AG10803 (cell line): Measurements from ENCODE around the gene LSM10.

Source experiments
- DNase-seq: peaks from one replicate; pipeline ENCODE4 v3.0.0; 2010; ENCODE audit warnings: low read depth
- H3K4me3 ChIP-seq: 2 replicates; pipeline ENCODE4 v1.5.1; 2011; ENCODE audit warnings: mild to moderate bottlenecking, low read length, control low read depth
- CTCF ChIP-seq: conservative IDR thresholded peaks from 2 replicates; pipeline ENCODE4 v1.5.1; 2011; ENCODE audit warnings: mild to moderate bottlenecking, low read length, control low read depth, inconsistent platforms

The LSM10 gene

GRCh38 chr1:36397378-36398230, at the start of gene LSM10:
Gene LSM10, minus strand, starts transcription at chr1:36397908. Its CDS starts 3,779 bp downstream, at chr1:36394129.
- TF ChIP-seq CTCF = no peak
- H3K4me3 ChIP-seq = peak within 1 kb of the TSS; percentile 89
- DNase-seq = peak; percentile 89

GRCh38 chr1:36447450-36447849, 49.7 kb upstream of the LSM10 start:
- no peak for DNase-seq
- no peak for TF ChIP-seq CTCF

GRCh38 chr1:36446746-36447145, 49.0 kb upstream of the LSM10 start:
- TF ChIP-seq CTCF = no peak
- DNase-seq = no peak
- H3K4me3 ChIP-seq = no peak overlapping the region

More at GRCh38 chr1:36447450-36447849, 49.7 kb upstream of the LSM10 start:
- H3K4me3 ChIP-seq = no peak overlapping the region

GRCh38 chr1:36446271-36446670, 48.6 kb upstream of the LSM10 start:
- H3K4me3 ChIP-seq = no peak overlapping the region
- no peak for DNase-seq
- TF ChIP-seq CTCF = no peak

- H3K4me3 ChIP-seq = no peak overlapping the region
- TF ChIP-seq CTCF = no peak
- no peak for DNase-seq
These were observed 45.6 kb upstream of the LSM10 start for GRCh38 chr1:36443297-36443696.

GRCh38 chr1:36442337-36442736, 44.6 kb upstream of the LSM10 start:
- no peak for TF ChIP-seq CTCF
- DNase-seq = no peak
- no peak overlapping the region for H3K4me3 ChIP-seq

- no peak overlapping the region for H3K4me3 ChIP-seq
- no peak for DNase-seq
- TF ChIP-seq CTCF = no peak
These were observed 42.9 kb upstream of the LSM10 start for GRCh38 chr1:36440646-36441045.
